Transverse colon (tissue), 3 donors: Measurements from ENCODE around the gene ELK3.

ENCODE experiments used
- EP300 ChIP-seq: sonication (generic); formaldehyde crosslinking; IDR thresholded peaks from one replicate; pipeline ENCODE4 v1.6.1; 2017; ENCODE audit warnings: antibody characterized with exemption, low read depth
- TF ChIP-seq, protein P1 (sequence below), 5 experiments: fragments of 200-600 bp in 3 of 5; fragments of 450-650 bp in 2 of 5; sonication (generic) in 3 of 5; IDR thresholded peaks; 1 replicate in 2 of 5; 2 replicates in 3 of 5; pipeline ENCODE4 v1.5.1; 2016 to 2017; ENCODE audit warnings: antibody characterized with exemption in 5 of 5, inconsistent platforms in 3 of 5, mild to moderate bottlenecking in 2 of 5, moderate library complexity in 1 of 5

- TF ChIP-seq, protein P1, sequence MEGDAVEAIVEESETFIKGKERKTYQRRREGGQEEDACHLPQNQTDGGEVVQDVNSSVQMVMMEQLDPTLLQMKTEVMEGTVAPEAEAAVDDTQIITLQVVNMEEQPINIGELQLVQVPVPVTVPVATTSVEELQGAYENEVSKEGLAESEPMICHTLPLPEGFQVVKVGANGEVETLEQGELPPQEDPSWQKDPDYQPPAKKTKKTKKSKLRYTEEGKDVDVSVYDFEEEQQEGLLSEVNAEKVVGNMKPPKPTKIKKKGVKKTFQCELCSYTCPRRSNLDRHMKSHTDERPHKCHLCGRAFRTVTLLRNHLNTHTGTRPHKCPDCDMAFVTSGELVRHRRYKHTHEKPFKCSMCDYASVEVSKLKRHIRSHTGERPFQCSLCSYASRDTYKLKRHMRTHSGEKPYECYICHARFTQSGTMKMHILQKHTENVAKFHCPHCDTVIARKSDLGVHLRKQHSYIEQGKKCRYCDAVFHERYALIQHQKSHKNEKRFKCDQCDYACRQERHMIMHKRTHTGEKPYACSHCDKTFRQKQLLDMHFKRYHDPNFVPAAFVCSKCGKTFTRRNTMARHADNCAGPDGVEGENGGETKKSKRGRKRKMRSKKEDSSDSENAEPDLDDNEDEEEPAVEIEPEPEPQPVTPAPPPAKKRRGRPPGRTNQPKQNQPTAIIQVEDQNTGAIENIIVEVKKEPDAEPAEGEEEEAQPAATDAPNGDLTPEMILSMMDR (IDR thresholded peaks at IDR 0.05): no peak
- no peak for TF ChIP-seq EP300
Observed at GRCh38 chr12:96235484-96235826, 41.3 kb downstream of the ELK3 start.
